IPS DF 4.7 (cell line): ENCODE results near the gene SMARCA2.

ENCODE experiments used
- DNase-seq: peaks from one replicate; pipeline ENCODE4 v3.0.0-alpha.2; 2013; ENCODE audit warnings: low spot score; ENCODE audit errors: extremely low read depth

SMARCA2 gene

DNA sequence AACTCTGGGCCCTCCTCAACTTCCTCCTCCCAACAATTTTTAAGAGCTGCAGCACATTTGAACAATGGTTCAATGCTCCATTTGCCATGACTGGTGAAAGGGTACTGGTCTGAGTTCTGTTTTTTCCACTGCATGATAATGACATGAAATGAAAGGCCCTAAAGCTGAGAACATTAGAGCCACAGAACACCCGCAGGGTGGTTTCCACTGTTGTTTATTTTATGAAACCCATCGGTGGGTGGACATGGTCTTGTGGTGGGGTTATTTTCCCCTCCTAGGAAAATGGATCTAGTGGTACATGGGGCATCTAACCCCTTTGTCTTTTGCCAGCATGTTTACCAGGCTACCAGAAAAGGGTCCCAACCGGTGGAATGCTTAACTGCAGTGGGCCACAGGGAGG, 71.8 kb downstream of the SMARCA2 start:
- DNase-seq, result no peak

DNA sequence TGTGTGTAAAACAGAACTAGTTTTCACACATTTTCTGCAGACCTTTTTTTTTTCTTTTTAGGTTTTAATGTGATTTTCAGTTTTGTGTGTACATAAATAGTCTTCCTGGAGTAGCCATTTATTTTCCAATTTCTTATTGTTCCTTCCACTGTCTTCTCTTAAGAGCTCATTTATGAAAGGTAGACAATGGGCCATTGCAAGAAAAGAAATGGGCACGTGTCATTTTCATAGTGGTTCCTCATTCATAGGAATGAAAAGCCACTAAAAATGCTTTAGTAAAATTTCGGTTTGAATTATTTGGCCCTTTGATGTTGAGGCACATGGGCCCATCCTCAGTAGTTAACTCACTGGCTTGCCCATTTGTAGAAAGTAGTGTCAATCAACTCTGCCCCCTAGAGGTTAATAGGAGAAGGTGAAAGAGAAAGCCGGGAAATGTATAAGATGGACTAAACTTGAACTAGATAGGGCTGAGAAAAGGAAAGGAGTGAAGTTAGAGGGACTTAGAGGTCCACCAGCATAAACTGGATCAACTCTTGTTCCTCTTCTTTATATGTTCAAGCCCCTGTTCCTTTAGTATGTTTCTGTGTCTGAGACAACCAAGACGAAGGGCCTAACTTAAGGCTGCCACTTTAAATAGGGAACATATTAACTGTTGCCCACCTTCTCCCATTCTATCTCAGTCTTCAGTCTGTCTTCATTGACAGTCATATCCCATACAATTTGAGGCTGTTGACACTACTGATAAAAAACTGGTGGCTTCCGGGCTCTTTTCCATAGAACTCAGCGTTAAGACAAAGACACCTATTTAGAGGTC, 72.6 kb downstream of the SMARCA2 start:
- DNase-seq, result peak; percentile 30

GRCh38 chr9:2093920-2094597, 78.9 kb downstream of the SMARCA2 start:
- DNase-seq, result peak; percentile 38

DNA sequence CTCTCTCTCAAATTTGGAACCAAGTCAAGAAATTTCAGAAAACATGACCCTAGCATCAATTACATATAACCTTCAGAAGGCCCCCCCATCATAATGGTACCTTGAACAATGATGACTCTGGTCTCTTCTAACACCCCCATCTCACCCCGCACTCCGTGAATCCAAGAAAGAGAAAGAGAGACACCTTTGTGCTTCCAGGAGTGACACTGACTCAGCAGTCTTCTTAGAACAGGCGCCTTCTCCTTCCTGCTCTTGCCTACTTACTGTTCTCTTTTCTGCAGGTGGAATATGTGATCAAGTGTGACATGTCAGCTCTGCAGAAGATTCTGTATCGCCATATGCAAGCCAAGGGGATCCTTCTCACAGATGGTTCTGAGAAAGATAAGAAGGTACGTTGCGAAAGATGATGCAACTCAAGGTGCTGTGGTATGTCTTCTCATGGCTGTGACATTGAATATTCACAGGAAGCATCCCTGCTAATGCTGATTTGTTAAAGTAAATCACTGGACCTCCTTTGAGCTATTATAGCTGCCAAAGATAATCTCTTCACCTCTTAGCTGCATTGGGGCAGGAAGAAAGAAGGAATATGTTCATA, 81.3 kb downstream of the SMARCA2 start:
- DNase-seq, result no peak

- DNase-seq, result no peak
These were observed 91.5 kb downstream of the SMARCA2 start for GRCh38 chr9:2106666-2107065.

DNA sequence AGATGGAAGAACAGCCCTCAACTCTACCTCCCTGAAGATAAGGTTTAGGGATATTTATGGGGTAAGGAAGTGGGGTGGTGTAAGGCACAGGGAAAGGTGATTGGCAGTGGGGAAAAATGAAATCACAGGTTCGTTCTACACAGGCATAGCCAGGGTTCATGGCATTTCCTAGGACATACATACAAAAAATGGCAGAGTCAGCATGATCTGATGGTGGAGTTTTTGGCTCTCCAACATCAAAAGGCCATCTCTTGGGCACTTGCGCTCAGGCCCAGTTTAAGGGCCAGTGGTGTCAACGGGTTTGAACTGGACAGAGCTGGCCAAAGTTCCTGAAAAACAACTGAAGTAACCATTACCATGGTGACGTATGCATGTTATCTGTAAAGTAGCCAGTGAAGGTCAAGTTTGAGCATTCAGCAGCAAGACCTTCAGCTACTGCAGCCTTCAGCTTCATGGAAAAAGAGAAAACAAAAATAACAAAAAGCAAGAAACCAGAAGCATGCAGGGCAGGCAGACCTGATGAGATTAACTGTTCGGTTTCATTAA, 92.8 kb downstream of the SMARCA2 start:
- DNase-seq, result no peak

- DNase-seq, result no peak
These were observed 94.0 kb downstream of the SMARCA2 start for GRCh38 chr9:2109069-2109650.

- DNase-seq, result no peak
These were observed 94.9 kb downstream of the SMARCA2 start for GRCh38 chr9:2110036-2110435.

DNA sequence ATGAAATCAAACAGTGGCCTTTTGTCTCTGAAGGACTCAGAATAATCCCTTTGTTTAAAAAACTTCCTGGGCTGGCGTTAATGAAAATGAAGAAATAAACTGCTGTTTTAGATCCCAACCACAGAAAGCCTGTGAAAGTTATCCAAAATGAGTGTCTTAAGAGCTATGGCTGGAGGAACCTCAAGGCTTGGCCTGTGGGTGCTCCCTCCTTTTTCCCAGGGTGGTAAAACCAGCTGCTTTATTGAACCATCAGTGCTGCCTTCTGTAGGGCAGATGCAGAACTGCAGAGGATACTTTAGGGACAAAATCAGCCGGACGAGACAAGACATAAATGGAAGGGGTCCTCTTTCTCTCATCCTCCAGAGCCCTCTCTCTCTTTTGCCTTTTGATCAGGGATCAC, 100.9 kb downstream of the SMARCA2 start:
- DNase-seq, result peak; percentile 36

GRCh38 chr9:2117527-2117926, 102.4 kb downstream of the SMARCA2 start:
- no peak for DNase-seq

- no peak for DNase-seq
These were observed 104.4 kb downstream of the SMARCA2 start for GRCh38 chr9:2119566-2119965.

- DNase-seq, result no peak
These were observed 106.0 kb downstream of the SMARCA2 start for GRCh38 chr9:2120926-2121689.

- no peak for DNase-seq
These were observed 107.2 kb downstream of the SMARCA2 start for GRCh38 chr9:2122299-2122698.

- no peak for DNase-seq
These were observed 110.8 kb downstream of the SMARCA2 start for GRCh38 chr9:2125906-2126305.

GRCh38 chr9:2126331-2126803, 111.2 kb downstream of the SMARCA2 start:
- DNase-seq, result no peak

DNA sequence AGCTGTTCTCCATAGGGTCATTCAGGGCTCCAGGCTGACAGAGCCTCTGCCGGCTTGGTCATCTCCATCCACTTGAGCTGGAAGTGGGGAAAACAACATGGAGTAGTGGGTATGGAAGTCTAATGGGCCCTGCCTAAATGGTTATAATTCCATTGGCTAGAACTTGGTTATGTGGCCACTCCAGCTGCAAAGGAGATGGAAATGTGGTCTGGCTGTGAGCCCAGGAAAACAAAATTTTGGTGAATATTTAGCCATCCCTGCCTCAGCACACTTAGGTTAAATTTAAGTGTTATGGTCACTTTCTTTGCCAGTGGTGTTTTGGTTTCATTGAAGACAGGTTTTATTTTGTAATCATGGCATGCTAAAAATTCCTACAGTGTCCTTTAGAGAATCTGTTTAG, 112.3 kb downstream of the SMARCA2 start:
- no peak for DNase-seq

DNA sequence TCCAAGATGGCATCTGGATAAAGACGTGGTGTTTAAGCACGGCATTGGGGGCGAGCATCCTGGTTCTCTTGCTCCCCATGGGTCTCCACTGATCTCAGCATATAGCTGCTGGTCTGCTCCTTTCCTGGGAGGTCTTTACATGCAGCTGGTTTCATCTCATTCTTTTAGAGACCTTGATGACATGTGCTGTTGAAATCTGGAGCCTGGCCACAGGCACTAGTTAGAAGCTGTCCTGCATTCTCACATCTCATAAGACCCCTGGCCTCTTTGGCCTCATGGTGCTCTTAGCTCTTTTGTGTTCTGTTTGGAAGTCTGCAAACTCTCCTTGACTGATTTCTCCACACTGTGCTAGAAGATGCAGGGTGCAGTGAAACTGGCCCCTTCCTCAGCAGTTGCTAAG, 113.0 kb downstream of the SMARCA2 start:
- DNase-seq, result no peak

GRCh38 chr9:2128618-2129017, 113.5 kb downstream of the SMARCA2 start:
- DNase-seq, result no peak

DNA sequence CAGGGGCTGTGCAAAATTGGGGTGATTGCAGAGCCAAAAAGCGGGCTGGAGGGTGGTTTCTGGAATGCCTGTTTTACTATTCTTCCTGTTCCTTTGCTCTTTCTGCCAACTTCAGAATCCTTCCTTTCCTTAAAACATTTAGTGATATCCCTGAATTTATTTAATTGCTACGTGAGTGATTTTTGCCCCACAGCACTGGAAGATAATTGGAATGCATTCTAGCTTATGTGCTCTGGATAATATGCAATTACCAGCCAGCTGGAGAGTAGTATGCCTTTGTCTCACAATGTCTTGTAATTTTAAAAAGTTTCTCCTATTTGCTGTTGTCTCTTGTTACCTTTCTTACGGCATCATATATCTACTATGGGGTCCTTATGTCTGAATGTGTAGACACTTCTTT, 115.8 kb downstream of the SMARCA2 start:
- no peak for DNase-seq

DNA sequence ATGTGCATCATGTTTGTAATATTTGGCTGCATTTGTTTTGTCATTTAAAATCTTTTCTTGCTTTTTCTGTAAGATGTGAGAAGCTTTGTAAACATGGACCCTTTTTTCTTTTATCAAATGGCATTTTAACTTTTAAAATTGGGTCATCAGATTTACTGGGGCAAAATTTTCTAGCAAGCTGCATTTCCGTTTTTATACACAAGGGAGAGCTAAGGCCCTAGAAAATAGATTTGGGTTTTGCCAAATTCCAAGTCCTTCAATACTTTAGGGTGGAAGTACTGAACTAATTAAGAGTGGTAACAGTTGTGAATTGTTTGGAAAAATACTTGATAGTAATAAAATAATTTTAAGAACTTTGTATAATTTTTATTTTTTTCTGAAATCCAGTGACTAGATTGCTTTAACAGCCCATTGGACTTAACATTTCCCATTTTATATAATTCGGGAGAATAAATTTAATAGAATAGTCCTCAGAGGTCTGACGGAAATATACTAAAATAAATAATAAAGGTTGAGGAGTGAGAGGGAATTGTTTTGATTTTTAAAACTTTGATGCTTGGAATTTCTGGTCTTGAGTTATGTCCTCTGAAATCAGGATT, 117.4 kb downstream of the SMARCA2 start:
- DNase-seq, result no peak

- no peak for DNase-seq
These were observed 119.2 kb downstream of the SMARCA2 start for GRCh38 chr9:2134391-2134790.
